ENCODE data around the gene GRID1.

GRID1 gene

DNA sequence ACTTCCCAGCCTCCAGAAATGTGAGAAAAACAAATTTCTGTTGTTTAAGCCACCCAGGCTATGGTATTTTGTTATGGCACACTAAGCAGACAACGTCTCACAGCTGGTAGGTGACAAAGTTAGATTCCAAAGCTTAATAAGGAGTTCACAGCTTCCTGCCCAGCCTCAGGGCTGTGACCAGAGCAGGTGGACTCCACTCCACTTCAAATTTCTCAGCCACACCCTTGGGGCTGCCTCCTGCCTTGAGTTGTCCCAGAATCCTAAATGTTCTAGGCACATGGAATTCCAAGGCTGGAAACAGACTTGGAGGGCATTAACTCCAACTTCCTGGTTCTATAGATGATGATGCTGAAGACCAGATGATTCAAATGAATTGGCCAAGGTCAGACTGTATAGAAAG is 310.7 kb downstream of the GRID1 start:
- in situ Hi-C loops (cut with MboI; ENCODE audit: low pct_unique_long_range_greater_than_20kb, low sequenced_read_pairs, unreplicated experiment), result no loop called here
- TF ChIP-seq, protein P1, sequence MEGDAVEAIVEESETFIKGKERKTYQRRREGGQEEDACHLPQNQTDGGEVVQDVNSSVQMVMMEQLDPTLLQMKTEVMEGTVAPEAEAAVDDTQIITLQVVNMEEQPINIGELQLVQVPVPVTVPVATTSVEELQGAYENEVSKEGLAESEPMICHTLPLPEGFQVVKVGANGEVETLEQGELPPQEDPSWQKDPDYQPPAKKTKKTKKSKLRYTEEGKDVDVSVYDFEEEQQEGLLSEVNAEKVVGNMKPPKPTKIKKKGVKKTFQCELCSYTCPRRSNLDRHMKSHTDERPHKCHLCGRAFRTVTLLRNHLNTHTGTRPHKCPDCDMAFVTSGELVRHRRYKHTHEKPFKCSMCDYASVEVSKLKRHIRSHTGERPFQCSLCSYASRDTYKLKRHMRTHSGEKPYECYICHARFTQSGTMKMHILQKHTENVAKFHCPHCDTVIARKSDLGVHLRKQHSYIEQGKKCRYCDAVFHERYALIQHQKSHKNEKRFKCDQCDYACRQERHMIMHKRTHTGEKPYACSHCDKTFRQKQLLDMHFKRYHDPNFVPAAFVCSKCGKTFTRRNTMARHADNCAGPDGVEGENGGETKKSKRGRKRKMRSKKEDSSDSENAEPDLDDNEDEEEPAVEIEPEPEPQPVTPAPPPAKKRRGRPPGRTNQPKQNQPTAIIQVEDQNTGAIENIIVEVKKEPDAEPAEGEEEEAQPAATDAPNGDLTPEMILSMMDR (IDR thresholded peaks at IDR 0.05; ENCODE audit: extremely low read depth, insufficient read depth, missing control alignments), result no peak
- DNase-seq (ENCODE audit: low spot score), result no peak

DNA sequence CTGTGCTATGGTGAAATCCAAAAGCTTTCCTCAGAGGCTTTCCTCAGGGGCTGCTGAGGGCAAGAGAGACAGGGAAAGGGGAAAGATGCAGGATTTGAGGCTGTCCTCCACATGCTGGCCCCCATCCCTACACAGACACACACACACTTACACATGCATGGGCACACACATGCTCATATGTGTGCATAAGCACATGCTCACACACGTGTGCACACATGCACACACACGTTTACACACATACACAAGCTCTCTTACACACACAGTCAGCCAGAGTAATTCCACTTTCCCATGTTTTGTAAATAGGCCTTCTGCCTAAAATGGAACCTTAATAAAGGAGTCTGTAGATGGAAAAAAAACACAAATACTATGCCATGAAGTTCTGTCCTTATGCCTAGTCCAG is 312.9 kb downstream of the GRID1 start:
- in situ Hi-C loops (cut with MboI; ENCODE audit: low pct_unique_long_range_greater_than_20kb, low sequenced_read_pairs, unreplicated experiment), result no loop called here
- TF ChIP-seq, protein P1 (IDR thresholded peaks at IDR 0.05; ENCODE audit: extremely low read depth, insufficient read depth, missing control alignments), result no peak
- DNase-seq (ENCODE audit: low spot score), result no peak

DNA sequence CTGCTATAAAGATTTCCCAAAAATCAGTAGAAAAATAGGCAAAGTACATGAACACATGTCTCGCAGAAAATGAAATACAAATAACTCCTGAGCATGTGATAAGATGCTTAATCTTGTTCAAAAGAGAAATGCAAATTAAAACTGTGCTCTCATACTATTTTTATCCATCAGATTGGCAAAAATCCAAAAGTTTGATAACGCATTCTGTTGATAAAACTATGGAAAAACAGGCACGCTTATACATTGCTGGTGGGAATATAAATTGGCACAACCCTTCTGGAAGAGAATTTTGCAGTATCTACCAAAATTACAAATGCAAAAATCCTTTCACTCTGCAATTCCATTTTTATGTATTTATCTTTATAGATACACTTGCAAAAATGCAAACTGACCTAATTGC is 315.0 kb downstream of the GRID1 start:
- DNase-seq (ENCODE audit: low spot score), result no peak
- TF ChIP-seq, protein P1 (IDR thresholded peaks at IDR 0.05; ENCODE audit: extremely low read depth, insufficient read depth, missing control alignments), result no peak
- in situ Hi-C loops (cut with MboI; ENCODE audit: low pct_unique_long_range_greater_than_20kb, low sequenced_read_pairs, unreplicated experiment), result no loop called here

DNA sequence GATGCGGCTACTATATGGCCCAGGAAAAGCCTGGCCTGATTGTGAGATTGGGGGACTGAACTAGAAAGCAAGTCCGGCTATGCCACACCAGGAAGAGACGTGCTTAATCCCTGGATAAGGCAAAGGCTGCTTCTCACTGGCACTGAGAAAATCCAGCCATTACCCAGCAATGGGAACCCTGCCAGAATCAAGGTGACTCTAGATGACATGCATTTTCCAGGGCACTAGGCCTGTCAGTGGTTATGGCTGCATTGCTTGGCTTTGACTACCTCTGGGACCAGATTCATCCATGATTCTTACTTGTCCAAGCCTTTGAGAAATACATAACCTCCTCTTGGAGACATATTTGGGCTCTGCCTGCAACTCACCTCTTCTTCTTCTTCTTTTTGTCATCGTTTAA is 317.2 kb downstream of the GRID1 start:
- TF ChIP-seq, protein P1 (IDR thresholded peaks at IDR 0.05; ENCODE audit: extremely low read depth, insufficient read depth, missing control alignments), result no peak
- no peak for DNase-seq (ENCODE audit: low spot score)
- in situ Hi-C loops (cut with MboI; ENCODE audit: low pct_unique_long_range_greater_than_20kb, low sequenced_read_pairs, unreplicated experiment), result no loop called here

DNA sequence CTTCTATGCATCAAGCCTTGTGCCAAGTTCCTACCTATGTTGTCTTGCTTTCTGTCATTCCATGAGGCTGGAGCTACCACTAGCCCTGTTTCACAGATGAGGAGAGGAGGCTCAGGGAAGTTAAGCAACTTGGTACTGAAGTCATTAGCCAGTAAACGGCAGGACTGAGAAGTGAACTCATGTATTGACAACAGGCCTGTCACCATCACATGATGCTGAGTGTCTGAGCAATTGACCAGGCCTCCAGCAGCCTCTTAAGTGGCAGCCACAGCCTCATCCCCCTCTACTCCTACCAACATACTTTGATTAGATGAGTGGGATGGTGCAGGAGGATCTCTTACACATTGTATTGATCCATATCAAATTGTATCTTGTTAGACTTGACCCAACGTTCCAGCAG is 317.6 kb downstream of the GRID1 start:
- TF ChIP-seq, protein P1 (IDR thresholded peaks at IDR 0.05; ENCODE audit: extremely low read depth, insufficient read depth, missing control alignments), result no peak
- no peak for DNase-seq (ENCODE audit: low spot score)
- in situ Hi-C loops (cut with MboI; ENCODE audit: low pct_unique_long_range_greater_than_20kb, low sequenced_read_pairs, unreplicated experiment), result no loop called here

DNA sequence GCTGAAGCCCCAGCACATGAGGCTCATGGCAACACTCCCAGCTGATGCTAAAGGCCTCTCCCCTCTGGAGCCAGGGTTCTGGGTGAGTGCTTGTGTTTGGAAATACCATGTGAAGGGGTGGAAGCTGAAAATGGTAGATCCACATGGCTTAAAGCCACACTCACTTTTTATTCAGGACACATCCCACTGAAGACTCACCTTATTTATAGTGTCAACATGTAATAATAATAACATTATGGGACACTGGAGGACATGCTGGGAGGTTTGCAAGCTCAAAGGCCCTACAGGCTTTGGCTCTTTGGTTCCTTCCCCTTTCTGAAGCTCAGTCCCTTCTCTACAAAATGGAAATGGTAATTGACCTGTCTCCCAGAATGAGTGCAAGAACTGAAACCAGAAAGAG is 318.0 kb downstream of the GRID1 start:
- in situ Hi-C loops (cut with MboI; ENCODE audit: low pct_unique_long_range_greater_than_20kb, low sequenced_read_pairs, unreplicated experiment), result no loop called here
- TF ChIP-seq, protein P1 (IDR thresholded peaks at IDR 0.05; ENCODE audit: extremely low read depth, insufficient read depth, missing control alignments), result no peak
- DNase-seq (ENCODE audit: low spot score), result no peak

DNA sequence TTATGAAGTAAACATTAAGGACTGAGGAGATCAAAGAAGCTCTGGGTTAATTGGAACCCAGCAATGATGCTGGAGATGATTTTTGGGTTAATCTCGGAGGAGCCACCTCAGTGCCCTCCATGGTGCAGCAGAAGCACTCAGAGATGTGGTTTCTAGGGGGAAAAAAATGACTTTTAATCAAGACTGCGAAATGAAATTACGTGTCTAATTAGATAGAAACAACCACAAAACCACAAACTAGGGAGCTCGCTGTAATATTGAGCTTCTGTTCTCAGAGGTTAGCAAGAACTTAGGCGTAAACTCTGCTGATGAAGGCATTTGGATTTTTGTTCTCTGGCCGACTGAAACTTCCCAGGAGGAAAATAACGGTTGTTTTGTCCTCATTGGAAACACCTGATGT is 319.0 kb downstream of the GRID1 start:
- TF ChIP-seq, protein P1 (IDR thresholded peaks at IDR 0.05; ENCODE audit: extremely low read depth, insufficient read depth, missing control alignments), result no peak
- no peak for DNase-seq (ENCODE audit: low spot score)
- in situ Hi-C loops (cut with MboI; ENCODE audit: low pct_unique_long_range_greater_than_20kb, low sequenced_read_pairs, unreplicated experiment), result no loop called here
